CD4-positive, alpha-beta T cell treated with Interleukin-4 for 4 hours (primary cell): ENCODE data around the gene NFE2L3.
"Not testable (repeated sequence)": the region's sequence is repeated elsewhere in the genome, so short reads cannot be mapped to it uniquely, and the experiment has no call there.

ENCODE experiments used
- DNase-seq: peaks from one replicate; pipeline ENCODE4 v3.0.0-alpha.2; 2020

NFE2L3 gene, protein sequence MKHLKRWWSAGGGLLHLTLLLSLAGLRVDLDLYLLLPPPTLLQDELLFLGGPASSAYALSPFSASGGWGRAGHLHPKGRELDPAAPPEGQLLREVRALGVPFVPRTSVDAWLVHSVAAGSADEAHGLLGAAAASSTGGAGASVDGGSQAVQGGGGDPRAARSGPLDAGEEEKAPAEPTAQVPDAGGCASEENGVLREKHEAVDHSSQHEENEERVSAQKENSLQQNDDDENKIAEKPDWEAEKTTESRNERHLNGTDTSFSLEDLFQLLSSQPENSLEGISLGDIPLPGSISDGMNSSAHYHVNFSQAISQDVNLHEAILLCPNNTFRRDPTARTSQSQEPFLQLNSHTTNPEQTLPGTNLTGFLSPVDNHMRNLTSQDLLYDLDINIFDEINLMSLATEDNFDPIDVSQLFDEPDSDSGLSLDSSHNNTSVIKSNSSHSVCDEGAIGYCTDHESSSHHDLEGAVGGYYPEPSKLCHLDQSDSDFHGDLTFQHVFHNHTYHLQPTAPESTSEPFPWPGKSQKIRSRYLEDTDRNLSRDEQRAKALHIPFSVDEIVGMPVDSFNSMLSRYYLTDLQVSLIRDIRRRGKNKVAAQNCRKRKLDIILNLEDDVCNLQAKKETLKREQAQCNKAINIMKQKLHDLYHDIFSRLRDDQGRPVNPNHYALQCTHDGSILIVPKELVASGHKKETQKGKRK

DNA sequence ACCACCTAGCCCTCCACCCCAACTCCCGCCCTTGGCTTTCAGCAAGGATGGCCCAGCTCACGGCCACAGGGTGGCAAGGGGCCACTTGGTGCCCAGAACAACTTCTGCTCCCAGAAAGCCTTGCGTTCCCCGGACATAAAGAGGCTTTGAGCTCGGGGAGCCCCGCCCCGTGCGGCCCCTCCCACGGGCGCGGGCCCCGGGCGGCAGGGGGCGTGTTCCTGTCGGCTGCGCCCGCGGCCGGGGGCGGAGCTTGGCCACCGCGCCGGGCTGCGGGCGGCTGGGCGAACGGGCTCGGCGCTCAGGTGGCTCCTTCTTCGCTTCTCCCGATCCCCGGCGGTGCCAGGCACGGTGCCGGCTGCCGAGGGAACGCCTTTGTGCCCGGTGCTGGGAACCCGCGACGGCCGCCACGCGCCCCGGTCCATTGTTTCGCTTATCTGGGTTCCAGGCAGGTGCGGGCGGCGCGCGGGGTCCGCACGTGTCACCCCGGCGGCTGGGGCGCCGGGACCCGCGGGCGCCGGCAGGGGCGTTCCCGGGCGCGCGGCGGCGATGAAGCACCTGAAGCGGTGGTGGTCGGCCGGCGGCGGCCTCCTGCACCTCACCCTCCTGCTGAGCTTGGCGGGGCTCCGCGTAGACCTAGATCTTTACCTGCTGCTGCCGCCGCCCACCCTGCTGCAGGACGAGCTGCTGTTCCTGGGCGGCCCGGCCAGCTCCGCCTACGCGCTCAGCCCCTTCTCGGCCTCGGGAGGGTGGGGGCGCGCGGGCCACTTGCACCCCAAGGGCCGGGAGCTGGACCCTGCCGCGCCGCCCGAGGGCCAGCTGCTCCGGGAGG is at the start of gene NFE2L3:
Gene NFE2L3 (plus strand): TSS at position 246 of the 829 bp plus-strand sequence. CDS start 301 bp downstream, at position 547.
- peak; percentile 79 for DNase-seq

DNA sequence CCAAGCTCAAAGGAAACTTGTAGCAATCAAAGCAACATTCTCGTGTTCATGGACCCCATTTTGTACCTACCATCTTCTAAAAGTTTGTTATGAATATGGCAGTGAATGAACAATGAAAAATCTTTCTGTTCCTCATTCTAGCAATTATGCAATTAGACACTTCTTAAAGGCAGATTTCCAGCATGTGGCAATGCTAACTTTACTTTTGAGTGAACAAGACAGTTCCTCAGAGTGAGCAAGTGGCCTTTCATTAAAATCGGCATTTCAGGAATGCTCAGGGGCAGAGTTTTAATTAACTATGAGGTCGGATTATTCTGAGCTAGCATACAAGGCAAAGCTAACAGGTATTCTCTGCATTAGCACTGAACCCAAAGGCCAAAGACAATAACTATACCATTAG is 48.4 kb upstream of the NFE2L3 start:
- no peak for DNase-seq

DNA sequence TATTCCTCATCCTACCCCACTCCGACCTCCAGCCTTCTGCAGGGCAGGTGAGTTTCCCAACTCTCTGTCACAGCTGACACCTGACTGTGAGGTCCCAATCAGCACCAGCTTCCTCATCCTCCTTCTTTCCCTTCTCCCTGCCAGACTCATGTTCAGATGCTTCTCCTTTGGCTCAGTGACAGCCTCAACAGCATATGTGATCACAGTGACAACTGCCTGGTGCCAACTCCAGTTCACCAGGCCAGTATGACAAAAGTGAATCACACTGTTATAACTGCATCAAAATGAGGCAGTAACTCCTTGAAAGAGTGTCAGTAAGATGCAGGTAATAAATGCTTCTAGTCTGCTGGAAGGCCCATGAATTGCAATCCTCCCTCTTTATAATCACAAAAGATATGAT is 46.8 kb upstream of the NFE2L3 start:
- no peak for DNase-seq

DNA sequence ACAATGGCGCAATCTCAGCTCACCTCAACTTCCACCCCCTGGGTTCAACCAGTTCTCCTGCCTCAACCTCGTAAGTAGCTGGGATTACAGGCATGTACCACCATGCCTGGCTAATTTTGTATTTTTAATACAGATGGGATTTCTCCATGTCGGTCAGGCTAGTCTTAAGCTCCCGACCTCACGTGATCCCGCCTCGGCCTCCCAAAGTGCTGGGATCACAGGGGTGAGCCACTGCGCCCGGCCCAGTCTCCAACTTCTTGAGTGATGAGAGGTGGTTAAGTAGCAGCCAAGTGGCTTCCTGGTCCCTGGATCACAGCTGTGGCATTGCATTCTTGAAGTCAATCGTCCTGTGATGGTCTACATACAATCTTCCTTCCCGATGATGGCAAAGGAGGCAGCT is 46.1 kb upstream of the NFE2L3 start:
- no peak for DNase-seq

DNA sequence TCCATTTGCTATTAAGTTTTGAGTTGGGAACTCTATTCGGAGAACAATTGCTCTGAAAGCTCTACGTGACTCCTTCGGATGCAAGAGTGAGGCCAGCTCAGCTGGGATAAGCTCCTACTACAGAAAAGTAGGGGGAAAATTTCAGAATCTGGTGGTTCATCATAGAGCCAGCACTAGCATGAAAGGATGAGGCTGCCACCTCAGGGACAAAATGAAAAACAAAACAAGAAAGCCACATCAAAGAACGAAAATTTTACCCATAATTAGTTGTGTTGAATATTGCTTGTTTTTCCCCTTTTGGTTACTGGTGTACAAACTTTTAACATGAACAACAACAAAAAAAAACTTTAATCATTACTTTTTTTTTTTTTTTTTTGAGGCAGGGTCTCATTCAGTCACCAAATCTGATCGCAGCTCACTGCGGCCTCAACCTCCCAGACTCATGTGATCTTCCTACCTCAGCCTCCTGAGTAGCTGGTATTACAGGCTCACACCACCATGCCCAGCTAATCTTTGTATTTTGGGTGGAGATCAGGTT is 39.7 kb upstream of the NFE2L3 start:
- DNase-seq: peak; percentile 19

DNA sequence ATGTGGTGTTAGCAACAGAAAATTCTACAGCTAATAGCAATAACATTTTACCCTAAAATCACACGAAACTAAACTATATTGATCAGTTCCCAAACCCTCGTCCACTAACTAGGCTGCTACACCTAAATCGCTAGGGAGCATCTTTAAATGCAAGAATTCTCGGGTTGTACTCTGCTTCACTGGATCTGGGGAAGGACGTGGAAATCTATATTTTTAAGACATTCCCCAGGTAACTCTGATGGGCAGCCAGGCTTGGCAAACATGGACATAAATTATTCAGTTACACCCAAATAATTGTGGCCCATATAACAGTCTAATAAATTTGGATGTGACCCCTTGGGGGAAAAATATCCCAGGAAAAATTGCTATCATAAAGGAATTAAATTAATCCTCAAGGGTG is 36.3 kb upstream of the NFE2L3 start:
- DNase-seq: no peak

DNA sequence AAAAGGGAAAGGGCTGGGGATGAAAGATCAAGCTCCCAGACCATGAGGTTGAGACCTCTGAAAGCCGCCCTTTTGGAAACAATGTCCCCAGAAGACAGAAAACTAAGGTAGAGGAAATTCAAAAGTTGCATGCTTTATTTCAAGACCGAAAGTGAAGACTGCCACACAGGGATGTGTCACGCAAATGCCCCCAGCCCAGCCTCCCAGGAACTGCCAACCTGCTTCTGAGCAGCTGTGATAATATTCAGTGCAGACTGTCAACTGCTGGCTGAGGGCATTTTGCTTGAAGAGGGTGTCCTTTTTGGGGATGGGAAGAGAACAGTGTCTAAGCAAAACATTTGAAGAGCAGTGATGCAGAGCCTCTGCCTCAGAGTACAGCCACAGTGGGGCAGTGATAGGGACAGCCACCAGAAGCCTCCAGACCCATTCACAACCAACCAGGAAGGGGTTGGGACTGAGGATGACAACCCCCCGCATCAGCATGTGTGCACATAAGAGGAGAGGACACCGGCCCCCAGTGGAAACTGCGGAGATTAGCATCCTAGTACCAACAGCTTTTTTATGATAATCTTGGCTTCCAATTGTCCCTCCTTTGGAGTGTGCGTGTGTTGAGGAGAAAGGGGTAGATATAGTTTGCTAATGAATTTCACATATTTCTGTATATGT is 34.7 kb upstream of the NFE2L3 start:
- no peak for DNase-seq

DNA sequence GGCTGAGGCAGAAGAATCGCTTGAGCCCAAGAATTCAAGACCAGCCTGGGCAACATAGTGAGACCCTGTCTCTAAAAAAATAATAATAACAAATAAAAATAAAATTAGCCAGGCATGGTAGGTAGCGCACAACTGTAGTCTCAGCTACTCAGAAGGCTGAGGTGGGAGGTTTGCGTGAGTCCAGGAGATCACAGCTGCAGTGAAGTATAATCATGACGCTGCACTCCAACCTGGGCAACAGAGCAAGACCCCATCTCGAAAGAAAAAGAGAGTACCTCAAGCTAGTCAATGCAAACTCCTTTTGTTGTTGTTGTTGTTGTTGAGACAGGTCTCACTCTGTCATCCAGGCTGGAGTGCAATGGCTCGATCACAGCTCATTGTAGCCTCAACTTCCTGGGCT is 34.0 kb upstream of the NFE2L3 start:
- DNase-seq: no peak

DNA sequence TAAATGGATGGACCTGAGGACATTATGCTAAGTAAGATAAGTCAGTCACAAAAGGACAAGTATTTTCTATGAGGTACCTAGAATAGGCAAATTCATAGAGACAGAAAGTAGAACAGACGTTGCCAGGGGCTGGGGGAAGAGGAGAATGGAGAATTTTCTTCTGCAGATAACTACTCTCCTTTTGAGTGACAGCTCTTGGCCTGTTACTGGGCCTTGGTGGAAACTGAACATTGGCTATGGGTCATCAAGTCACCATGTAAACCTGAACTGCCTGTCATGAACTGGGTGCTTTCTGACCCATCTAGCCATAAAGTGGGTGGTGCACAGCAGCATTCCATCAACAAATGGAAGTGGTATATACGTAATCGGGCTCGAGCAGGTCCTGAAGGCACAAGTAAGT is 29.3 kb upstream of the NFE2L3 start:
- DNase-seq: no peak

DNA sequence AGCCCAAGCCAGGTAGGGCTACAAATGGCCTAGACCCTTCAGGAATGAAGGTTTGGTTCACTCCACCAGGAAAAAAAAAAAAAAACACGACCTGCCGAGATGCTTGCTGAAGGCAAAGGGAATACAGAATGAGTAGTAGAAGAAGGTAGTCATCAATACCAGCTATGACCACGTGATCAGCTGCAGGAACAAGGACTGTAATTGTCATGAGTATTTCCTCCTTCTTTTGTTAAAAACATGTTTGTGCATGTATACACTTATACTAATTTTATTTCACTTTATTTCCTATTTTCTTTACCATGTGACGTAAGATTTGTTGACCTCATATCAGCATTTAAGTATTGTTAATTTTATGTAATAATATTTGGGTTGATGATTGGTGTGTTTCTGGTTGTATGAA is 27.2 kb upstream of the NFE2L3 start:
- DNase-seq: not testable (repeated sequence)

DNA sequence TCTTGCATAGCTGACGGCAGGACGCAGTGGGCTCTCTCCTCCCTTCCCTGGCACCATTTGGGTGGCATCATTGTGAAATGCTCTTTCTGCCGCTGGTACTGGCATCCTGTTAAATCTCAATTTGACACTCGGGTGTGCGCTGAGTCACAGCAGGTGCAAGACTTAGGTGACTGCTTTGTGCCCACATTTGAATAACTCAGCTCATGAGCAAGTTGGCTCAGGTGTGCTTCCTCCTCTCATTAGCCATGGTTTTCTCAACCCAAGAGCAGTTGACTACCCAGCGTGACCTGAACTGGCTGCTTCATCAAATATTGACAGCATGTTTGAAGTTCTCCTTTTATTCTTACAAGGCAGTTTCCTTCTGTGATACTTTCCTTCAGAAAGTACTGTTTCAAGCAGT is 24.6 kb upstream of the NFE2L3 start:
- DNase-seq: no peak

DNA sequence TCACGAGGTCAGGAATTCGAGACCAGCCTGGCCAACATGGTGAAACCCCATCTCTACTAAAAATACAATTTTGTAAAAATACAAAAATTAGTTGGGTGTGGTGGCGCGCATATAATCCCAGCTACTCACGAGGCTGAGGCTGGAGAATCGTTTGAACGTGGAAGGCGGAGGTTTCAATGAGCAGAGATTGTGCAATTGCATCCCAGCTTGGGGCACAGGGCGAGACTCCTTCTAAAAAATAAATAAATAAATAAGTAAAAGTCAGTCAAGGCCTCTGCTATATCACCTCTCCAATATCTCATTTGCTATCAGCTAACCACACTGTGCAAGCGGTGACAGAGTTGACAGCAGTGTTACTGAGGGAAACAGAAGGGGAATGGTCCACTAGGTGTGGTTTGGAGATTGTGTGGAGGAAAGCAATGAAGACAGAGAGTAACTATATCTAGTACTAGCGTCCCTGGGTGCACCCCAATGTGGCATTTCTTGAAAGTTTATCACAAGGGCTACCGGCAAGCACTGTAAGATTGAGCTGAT is 20.9 kb upstream of the NFE2L3 start:
- DNase-seq: no peak

DNA sequence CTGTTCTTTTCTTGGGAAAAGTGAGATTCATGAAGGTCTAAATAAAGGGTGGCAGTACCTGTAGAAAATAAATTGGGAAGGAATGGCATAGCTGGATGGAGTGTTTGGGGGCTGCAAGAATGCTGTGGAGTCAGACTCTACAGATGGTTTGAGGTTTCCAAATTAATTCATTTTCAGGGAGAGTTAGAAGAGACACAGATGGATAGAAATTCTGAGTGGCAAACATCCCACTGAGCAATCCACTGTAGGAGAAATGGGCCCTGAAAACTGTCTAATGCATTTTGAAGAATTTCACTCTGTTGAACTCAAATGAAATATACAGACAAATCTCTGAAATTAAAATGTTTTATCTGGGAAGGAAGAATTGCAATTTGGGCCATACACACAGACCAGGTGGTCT is 16.9 kb upstream of the NFE2L3 start:
- no peak for DNase-seq

DNA sequence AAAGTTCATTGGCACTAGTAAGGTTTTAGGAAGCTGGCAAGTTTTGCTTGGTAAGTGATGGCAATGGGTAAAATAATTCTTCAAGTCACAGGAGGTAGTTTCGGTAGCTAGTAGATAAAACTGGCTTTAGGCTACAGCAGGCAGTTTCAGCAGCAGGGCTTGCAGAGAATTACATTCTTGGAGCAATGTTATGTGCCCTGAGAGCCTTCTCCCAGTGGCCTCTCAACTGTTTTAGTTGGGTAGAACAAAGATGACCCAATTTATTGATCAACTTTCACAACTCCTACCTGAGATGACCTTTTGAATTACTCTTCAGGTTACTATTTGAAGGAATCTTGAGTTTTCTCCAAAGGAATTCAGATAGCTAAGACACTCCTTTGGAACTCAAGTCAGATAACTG is 16.4 kb upstream of the NFE2L3 start:
- no peak for DNase-seq

DNA sequence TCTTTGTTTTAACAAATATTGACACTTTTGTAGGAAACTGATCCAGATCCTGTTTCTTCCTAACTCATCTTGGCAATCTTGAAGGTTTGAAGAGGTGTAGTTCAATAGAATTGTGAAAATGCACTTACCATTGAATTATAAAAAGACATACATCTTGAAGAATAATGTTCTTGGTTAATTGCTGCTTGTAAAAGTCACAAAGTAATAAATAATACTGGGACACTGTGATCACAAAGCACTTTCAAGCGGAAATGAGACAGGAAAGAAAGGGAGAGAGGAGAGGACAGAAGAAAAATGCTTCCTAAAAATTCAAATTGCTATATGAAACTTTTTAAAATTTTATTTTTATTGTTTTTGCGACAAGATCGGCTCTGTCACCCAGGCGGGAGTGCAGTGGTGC is 15.2 kb upstream of the NFE2L3 start:
- no peak for DNase-seq

DNA sequence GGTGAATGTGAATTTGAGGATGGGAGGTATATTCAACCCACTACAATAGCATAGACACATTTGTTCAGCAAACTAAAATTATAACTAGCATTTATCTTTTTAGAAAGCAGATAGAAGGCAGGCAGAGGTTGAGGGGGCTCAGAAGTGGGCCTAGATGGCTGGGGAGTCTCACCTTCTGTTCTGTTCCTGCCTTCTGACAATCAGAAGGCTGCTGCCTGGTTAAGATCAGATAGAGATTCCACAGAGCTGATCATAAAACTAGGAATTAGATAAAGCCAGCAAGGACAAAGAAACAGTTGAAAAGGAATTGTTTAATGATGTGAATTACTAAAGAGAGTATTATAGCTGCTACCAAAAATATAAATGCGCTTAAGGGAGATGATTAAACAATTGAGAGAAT is 11.6 kb upstream of the NFE2L3 start:
- DNase-seq: no peak

DNA sequence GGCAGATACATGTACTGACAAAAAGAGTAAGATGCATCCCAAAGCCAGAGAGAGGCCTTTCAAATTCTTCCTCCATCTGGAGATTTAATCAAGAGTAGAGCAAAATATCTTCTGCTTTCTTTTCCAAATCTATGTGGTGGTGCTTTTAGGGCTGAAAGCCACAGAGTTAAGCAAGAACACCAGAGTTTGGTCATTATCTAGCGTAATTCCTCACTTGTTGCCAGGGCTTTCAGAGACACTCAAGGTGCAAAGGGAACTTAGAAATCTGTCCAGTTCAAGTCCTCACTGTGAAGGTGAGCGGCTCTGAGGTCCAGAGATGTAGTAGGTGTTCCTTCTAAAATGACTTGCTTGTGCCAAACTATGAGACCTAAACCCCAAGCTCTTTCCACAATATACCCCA is 10.9 kb upstream of the NFE2L3 start:
- no peak for DNase-seq

DNA sequence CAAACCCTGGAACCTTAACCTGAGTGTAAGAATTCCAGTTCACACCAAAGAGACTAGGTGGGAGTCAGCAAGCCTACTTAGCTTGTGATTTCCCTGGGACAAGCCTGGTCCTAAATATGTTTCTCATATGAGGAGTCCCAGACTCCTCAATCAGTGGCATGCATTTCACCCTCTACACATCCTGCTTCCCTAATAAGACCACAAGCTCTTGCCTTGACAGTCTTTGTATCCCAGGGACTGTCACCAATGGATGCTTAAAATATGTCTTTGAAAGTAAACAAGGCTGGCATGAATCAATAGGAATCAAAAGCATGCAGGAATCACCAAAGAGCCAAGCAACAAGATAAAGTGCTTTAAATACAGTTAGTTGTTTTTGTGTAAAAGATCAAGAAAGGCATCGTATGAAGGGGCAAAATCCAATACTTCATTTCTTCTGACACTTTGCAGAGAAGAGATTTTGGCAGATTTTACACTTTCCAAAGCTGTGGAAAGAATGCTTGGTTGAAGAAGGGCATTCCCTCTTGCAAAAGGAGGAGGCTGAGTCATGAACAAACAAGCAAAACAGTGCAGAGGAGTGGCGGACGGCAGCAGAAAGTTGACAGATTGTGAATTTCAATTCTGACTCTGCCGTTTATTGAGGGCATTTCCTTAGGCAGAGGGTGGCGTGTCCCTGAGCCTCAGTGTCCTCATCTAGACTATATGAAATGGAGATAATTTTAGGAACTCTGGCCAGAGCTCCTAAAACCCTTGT is 8.5 kb upstream of the NFE2L3 start:
- no peak for DNase-seq

DNA sequence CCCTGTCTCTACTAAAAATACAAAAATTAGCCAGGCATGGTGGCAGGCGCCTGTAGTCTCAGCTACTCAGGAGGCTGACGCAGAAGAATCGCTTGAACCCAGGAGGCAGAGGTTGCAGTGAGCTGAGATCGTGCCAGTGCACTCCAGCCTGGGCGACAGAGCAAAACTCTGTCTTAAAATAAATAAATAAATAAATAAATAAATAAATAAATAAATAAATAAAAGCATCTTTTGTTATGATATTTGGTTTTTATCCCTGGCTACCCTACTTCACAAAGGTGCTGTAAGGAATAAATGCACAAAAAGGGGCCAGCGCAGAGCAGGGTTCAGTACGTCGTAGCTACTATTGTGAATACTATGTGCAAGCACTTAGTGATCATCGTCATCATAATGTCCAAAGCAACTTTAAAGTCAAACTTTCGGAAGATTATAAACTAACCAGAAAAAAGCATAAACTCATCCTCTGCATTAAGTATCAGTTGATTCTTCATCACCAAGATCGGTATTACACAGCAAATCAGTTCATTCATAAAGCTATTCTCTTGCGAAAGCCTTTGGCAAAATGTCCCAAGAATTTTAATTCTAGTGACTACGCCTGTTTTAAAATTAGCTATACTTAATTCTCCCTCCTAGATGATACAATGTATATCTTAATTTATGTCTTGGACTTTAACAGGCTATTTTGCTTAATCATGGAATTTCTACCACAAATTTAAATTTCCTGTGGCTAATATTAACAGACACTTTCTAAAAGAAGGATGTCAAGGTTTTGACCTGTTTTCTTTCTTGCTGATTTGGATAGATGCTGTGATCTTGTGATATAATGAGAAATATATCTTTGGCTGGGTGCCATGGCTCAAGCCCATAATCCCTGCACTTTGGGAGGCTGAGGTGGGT is 7.6 kb upstream of the NFE2L3 start:
- no peak for DNase-seq

DNA sequence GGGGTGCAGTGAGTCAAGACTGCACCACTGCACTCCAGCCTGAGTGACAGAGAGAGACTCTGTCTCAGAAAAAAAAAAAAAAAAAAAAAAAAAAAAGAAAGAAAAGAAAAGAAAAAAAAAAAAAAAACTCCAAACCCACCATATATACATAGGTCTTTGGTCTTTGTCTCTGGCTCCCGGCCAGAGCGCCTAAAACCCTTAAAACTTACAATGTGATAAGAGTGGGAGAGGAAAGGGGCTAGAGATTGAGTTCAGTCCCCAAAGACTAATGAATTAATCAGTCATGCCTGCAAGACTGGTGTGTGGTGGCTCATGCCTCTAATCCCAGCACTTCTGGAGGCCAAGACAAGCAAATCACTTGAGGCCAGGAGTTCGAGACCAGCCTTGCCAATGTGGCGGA is 6.8 kb upstream of the NFE2L3 start:
- no peak for DNase-seq

DNA sequence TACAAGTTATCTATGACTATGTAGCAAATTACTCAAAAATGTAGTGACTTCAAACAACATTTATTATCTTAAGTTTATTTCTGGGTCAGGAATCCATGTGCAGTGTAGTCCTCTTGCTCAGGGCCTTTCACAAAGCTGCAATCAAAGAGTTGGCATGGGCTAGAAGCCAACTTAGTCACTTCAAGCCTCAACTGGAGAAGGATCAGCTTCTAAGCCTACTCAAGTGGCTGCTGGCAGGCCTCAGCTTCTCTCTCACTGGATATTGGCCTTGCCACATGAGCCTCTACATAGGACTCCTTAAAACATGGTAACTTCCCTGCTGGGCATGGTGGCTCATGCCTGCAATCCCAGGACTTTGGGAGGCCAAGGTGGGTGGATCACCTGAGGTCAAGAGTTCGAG is 5.0 kb upstream of the NFE2L3 start:
- DNase-seq: no peak
